ENCODE results near the gene ACAP3. TPM values are rescaled to one million over a fixed set of nuclear protein-coding genes. Genes with fewer than 3 reads are reported as not detected.

ACAP3 gene
- total RNA-seq, 1 donor from 2014 or later: 34.0 TPM

- FAIRE-seq: peak; percentile 97
- no peaks in the 10 kb centered on the region for H3K27me3 ChIP-seq (ENCODE audit: control insufficient read depth, insufficient read depth, low read length)
- H3K4me3 ChIP-seq (ENCODE audit: low read depth, low read length): no peak overlapping the region
- no peak for TF ChIP-seq CTCF (IDR thresholded peaks at IDR 0.05; ENCODE audit: insufficient read depth, low read length, severe bottlenecking)
- no peak for DNase-seq (ENCODE audit: low read depth)
- peaks cover 7% of the 10 kb centered on the region for H3K36me3 ChIP-seq (ENCODE audit: control insufficient read depth, insufficient read depth, low read length)
Measured at GRCh38 chr1:1329304-1330210, 21.8 kb upstream of the ACAP3 start.

- no peak for FAIRE-seq
- TF ChIP-seq CTCF (IDR thresholded peaks at IDR 0.05; ENCODE audit: insufficient read depth, low read length, severe bottlenecking): no peak
- no peak overlapping the region for H3K4me3 ChIP-seq (ENCODE audit: low read depth, low read length)
- H3K36me3 ChIP-seq (ENCODE audit: control insufficient read depth, insufficient read depth, low read length): peaks cover 7% of the 10 kb centered on the region
- no peaks in the 10 kb centered on the region for H3K27me3 ChIP-seq (ENCODE audit: control insufficient read depth, insufficient read depth, low read length)
- DNase-seq (ENCODE audit: low read depth): no peak
Measured at GRCh38 chr1:1328254-1328653, 20.5 kb upstream of the ACAP3 start.

- no peak overlapping the region for H3K4me3 ChIP-seq (ENCODE audit: low read depth, low read length)
- FAIRE-seq: no peak
- DNase-seq (ENCODE audit: low read depth): no peak
- H3K36me3 ChIP-seq (ENCODE audit: control insufficient read depth, insufficient read depth, low read length): peaks cover 9% of the 10 kb centered on the region
- no peak for TF ChIP-seq CTCF (IDR thresholded peaks at IDR 0.05; ENCODE audit: insufficient read depth, low read length, severe bottlenecking)
- no peaks in the 10 kb centered on the region for H3K27me3 ChIP-seq (ENCODE audit: control insufficient read depth, insufficient read depth, low read length)
Measured at GRCh38 chr1:1327291-1327690, 19.6 kb upstream of the ACAP3 start.

GRCh38 chr1:1326075-1326605 is 18.4 kb upstream of the ACAP3 start:
- Histone ChIP-seq H3K36me3 (ENCODE audit: control insufficient read depth, insufficient read depth, low read length) (peaks cover 13% of the 10 kb centered on the region), H3K4me3 (ENCODE audit: low read depth, low read length) (peak overlapping the region; percentile 99), H3K27me3 (ENCODE audit: control insufficient read depth, insufficient read depth, low read length) (no peaks in the 10 kb centered on the region)
- no peak for TF ChIP-seq CTCF (IDR thresholded peaks at IDR 0.05; ENCODE audit: insufficient read depth, low read length, severe bottlenecking)
- DNase-seq (ENCODE audit: low read depth): no peak
- FAIRE-seq: no peak

- TF ChIP-seq CTCF (IDR thresholded peaks at IDR 0.05; ENCODE audit: insufficient read depth, low read length, severe bottlenecking): no peak
- H3K36me3 ChIP-seq (ENCODE audit: control insufficient read depth, insufficient read depth, low read length): peaks cover 14% of the 10 kb centered on the region
- no peak for DNase-seq (ENCODE audit: low read depth)
- H3K4me3 ChIP-seq (ENCODE audit: low read depth, low read length): peak overlapping the region; percentile 99
- no peaks in the 10 kb centered on the region for H3K27me3 ChIP-seq (ENCODE audit: control insufficient read depth, insufficient read depth, low read length)
- FAIRE-seq: no peak
Measured at GRCh38 chr1:1325288-1326074, 17.8 kb upstream of the ACAP3 start.
